SW 1271 (cell line): ENCODE measurements around the gene S100A13.
A peak's percentile ranks its signal among the peaks of the same experiment; 100 is the strongest.

Source experiments
- DNase-seq, 2 experiments: peaks; one replicate each; lab custom pipeline; 2025; lab: John Stamatoyannopoulos, UW

The S100A13 gene

GRCh38 chr1:153572569-153573015, 54.7 kb downstream of the S100A13 start:
- DNase-seq = peak; percentile 25 to 74

GRCh38 chr1:153571706-153572105, 55.6 kb downstream of the S100A13 start:
- DNase-seq = no peak

GRCh38 chr1:153570874-153571273, 56.4 kb downstream of the S100A13 start:
- no peak for DNase-seq

- DNase-seq = no peak
Observed at GRCh38 chr1:153569465-153569864, 57.8 kb downstream of the S100A13 start.
